Measurements from ENCODE around the gene LGI2. TPM values are rescaled to one million over a fixed set of nuclear protein-coding genes. Genes with fewer than 3 reads are reported as not detected.

Gene LGI2
- total RNA-seq, 1 donor from 2014 or later: 0.18 TPM

DNA sequence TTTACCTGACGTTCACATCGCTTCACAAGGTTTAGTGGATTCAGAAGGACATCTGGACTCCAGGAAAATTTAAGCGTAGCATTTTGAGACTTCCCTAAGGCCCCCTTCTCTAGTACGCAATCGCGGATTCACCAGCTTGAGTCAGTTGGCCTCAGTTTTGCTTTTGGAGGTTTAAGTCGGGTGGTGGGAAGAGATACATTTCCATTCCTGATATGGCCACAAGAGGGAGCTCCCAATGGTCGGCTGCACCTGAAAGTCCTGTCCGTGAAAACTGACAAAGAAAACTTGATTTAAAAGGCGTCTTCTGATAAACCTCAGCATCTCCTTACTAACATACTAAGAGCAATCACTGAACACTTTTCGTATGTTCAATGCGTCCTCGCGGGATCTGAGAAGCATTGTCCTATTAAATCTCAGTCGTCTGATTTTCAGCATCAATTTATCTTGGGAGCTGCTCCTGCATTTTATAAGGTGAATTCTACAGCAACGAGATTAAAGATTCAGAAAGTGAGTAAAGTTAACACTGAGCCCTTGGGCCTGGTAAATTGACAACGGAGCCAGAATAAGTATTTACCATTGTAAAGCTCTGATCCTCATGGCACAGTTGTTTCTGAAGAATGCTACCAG lies 50.6 kb downstream of the LGI2 start:
- no peaks in the 10 kb centered on the region for H3K9me3 Mint-ChIP-seq (ENCODE audit: unreplicated experiment)
- DNase-seq (ENCODE audit: low spot score): peak; percentile 66
- H3K27me3 Mint-ChIP-seq (ENCODE audit: unreplicated experiment): peaks cover 5% of the 10 kb centered on the region
- peak; percentile 86 for TF ChIP-seq CTCF (IDR thresholded peaks at IDR 0.05; ENCODE audit: unreplicated experiment)
- H3K36me3 Mint-ChIP-seq (ENCODE audit: low read depth, unreplicated experiment): no peaks in the 10 kb centered on the region
- H3K4me1 Mint-ChIP-seq (ENCODE audit: unreplicated experiment): peaks cover 12% of the 10 kb centered on the region
- no peak overlapping the region for H3K4me3 Mint-ChIP-seq (ENCODE audit: unreplicated experiment)
- H3K27ac Mint-ChIP-seq (ENCODE audit: unreplicated experiment): no peak overlapping the region

- no peak for DNase-seq (ENCODE audit: low spot score)
- Mint-ChIP-seq H3K4me1 (ENCODE audit: unreplicated experiment) (peaks cover 12% of the 10 kb centered on the region), H3K4me3 (ENCODE audit: unreplicated experiment) (no peak overlapping the region), H3K27me3 (ENCODE audit: unreplicated experiment) (peaks cover 5% of the 10 kb centered on the region), H3K36me3 (ENCODE audit: low read depth, unreplicated experiment) (no peaks in the 10 kb centered on the region), H3K9me3 (ENCODE audit: unreplicated experiment) (no peaks in the 10 kb centered on the region), H3K27ac (ENCODE audit: unreplicated experiment) (peak overlapping the region; percentile 58)
- no peak for TF ChIP-seq CTCF (IDR thresholded peaks at IDR 0.05; ENCODE audit: unreplicated experiment)
Measured at GRCh38 chr4:24979554-24979953, 51.2 kb downstream of the LGI2 start.

GRCh38 chr4:24978291-24979075 lies 52.3 kb downstream of the LGI2 start:
- no peak for TF ChIP-seq CTCF (IDR thresholded peaks at IDR 0.05; ENCODE audit: unreplicated experiment)

DNA sequence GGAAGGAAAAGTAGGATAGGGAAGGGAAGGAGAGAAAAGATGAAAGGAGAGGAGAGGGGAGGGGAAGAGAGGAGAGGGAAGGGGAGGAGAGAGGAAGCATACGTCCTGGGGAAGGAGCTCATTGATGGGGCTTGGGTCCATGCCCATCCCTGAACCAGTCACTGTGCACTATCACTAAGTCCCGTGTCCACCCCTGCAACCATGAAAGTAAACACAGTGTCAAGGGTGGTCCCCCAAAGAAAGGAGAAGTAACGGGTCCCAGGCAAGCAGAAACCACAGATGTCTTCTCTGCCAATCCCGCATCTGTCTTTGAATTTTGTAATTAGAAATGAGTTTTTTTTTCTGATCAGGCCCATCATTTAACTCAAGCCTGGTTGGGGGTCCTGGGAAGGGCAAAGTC lies 55.2 kb downstream of the LGI2 start:
- DNase-seq (ENCODE audit: low spot score): no peak
- no peak for TF ChIP-seq CTCF (IDR thresholded peaks at IDR 0.05; ENCODE audit: unreplicated experiment)
- peaks cover 4% of the 10 kb centered on the region for H3K27me3 Mint-ChIP-seq (ENCODE audit: unreplicated experiment)
- H3K27ac Mint-ChIP-seq (ENCODE audit: unreplicated experiment): no peak overlapping the region
- H3K4me1 Mint-ChIP-seq (ENCODE audit: unreplicated experiment): peaks cover 7% of the 10 kb centered on the region
- H3K9me3 Mint-ChIP-seq (ENCODE audit: unreplicated experiment): no peaks in the 10 kb centered on the region
- H3K36me3 Mint-ChIP-seq (ENCODE audit: low read depth, unreplicated experiment): no peaks in the 10 kb centered on the region
- H3K4me3 Mint-ChIP-seq (ENCODE audit: unreplicated experiment): no peak overlapping the region

More at GRCh38 chr4:24978291-24979075, 52.3 kb downstream of the LGI2 start:
- Mint-ChIP-seq H3K4me3 (ENCODE audit: unreplicated experiment) (no peak overlapping the region), H3K9me3 (ENCODE audit: unreplicated experiment) (no peaks in the 10 kb centered on the region), H3K4me1 (ENCODE audit: unreplicated experiment) (peaks cover 7% of the 10 kb centered on the region), H3K27me3 (ENCODE audit: unreplicated experiment) (peaks cover 5% of the 10 kb centered on the region), H3K36me3 (ENCODE audit: low read depth, unreplicated experiment) (no peaks in the 10 kb centered on the region), H3K27ac (ENCODE audit: unreplicated experiment) (no peak overlapping the region)
- DNase-seq (ENCODE audit: low spot score): no peak

All from endothelial cell (in vitro differentiated cells).